Body of pancreas (tissue), 4 donors: ENCODE measurements around the gene FBXO38. TPM values are rescaled to one million over a fixed set of nuclear protein-coding genes. Genes with fewer than 3 reads are reported as not detected.
A peak's percentile ranks its signal among the peaks of the same experiment; 100 is the strongest.

Experiments
- ATAC-seq: fragments of 150-250 bp; one replicate; pipeline ENCODE4 v1.9.1; 2016
- DNase-seq, 4 donors: peaks; one replicate each; pipeline ENCODE4 v3.0.0-alpha.2; 2019
- H3K27ac ChIP-seq, 4 donors: fragments of 200-600 bp; sonication (generic); 1 replicate in 3 of 4; 2 replicates in 1 of 4; pipeline versions ENCODE4 v1.5.1 to v1.6.1; 2016 to 2019; ENCODE audit warnings: mild to moderate bottlenecking in 1 of 4, mixed read lengths in 1 of 4, moderate library complexity in 1 of 4
- H3K27me3 ChIP-seq, 2 donors: fragments of 200-600 bp; sonication (generic); one replicate each; pipeline ENCODE4 v1.6.0; 2016; ENCODE audit warnings: mild to moderate bottlenecking in 1 of 2
- H3K36me3 ChIP-seq, 2 donors: fragments of 200-600 bp; sonication (generic); replicated peaks in 1 of 2; 2 replicates each; pipeline ENCODE4 v1.5.1; 2016; ENCODE audit warnings: low read depth in 2 of 2; ENCODE audit not compliant: insufficient read depth in 1 of 2
- H3K4me1 ChIP-seq: fragments of 200-600 bp; sonication (generic); one replicate; pipeline ENCODE4 v1.6.0; 2016
- H3K4me3 ChIP-seq, 2 donors: fragments of 200-600 bp; sonication (generic); 1 replicate in 1 of 2; 2 replicates in 1 of 2; pipeline ENCODE4 v1.5.1; 2016 to 2019
- H3K9me3 ChIP-seq, 3 donors: fragments of 200-600 bp; sonication (generic); 1 replicate in 2 of 3; 2 replicates in 1 of 3; pipeline ENCODE4 v1.5.1; 2016
- POLR2A ChIP-seq, 3 donors: fragments of 450-650 bp; IDR thresholded peaks; one replicate each; pipeline ENCODE4 v1.6.1; 2016; ENCODE audit warnings: antibody characterized with exemption in 3 of 3, mild to moderate bottlenecking in 2 of 3
- WGBS, 2 donors: methylation state at CpG; one replicate each; pipeline ENCODE4 v1.1.5; 2017; 5-methylcytosine and 5-hydroxymethylcytosine counted together
- intact Hi-C: fragments of 100-400 bp; cut with DNase I; formaldehyde crosslinking; loops from one replicate; pipeline ENCODE4 v1.15.1; 2023
- total RNA-seq, 2 donors: library from RNA; depleted of rRNA; stranded (reverse); fragments of >200 nt; gene quantifications; one replicate each; pipeline ENCODE4 v1.1.0, GENCODE V29; 2016
- TF ChIP-seq, protein P1 (sequence below), 7 experiments: fragments of 450-650 bp in 4 of 7; fragments of 200-600 bp in 3 of 7; sonication (generic) in 3 of 7; IDR thresholded peaks; one replicate each; pipeline ENCODE4 v1.5.1; 2016 to 2019; ENCODE audit warnings: antibody characterized with exemption in 7 of 7

The FBXO38 gene
- total RNA-seq, 2 donors from 2014 or later, result 37.9 to 45.7 TPM

DNA sequence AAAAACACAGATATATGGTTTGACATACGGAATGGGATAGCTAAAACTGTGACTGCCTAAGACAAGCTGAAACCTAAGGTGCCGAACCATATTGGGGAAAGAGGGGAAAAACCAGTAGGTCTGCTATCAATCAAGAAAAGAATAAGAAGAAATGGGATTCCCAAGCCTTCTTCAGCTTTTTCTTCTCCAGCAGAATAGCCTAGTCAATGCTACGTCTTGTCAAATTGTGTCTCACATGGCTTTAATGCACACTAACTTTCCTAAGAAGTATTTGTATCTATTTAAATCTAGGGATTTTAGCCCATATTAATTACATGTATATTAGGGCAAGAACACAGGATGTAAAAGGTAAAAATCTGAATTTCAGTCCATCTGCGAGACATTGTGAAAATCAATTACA, 797 bp upstream of the FBXO38 start:
- WGBS, 2 donors, result 18 to 19% methylated on average over 4 of the region's 4 CpGs
- intact Hi-C loops, result no loop called here
- no peak for TF ChIP-seq POLR2A (IDR thresholded peaks at IDR 0.05)
- TF ChIP-seq, protein P1, sequence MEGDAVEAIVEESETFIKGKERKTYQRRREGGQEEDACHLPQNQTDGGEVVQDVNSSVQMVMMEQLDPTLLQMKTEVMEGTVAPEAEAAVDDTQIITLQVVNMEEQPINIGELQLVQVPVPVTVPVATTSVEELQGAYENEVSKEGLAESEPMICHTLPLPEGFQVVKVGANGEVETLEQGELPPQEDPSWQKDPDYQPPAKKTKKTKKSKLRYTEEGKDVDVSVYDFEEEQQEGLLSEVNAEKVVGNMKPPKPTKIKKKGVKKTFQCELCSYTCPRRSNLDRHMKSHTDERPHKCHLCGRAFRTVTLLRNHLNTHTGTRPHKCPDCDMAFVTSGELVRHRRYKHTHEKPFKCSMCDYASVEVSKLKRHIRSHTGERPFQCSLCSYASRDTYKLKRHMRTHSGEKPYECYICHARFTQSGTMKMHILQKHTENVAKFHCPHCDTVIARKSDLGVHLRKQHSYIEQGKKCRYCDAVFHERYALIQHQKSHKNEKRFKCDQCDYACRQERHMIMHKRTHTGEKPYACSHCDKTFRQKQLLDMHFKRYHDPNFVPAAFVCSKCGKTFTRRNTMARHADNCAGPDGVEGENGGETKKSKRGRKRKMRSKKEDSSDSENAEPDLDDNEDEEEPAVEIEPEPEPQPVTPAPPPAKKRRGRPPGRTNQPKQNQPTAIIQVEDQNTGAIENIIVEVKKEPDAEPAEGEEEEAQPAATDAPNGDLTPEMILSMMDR (IDR thresholded peaks at IDR 0.05), result no peak
- Histone ChIP-seq H3K36me3 (no peaks in the 10 kb centered on the region), H3K27ac (peak overlapping the region; percentile 71 to 91 (median 83)), H3K27me3 (no peaks in the 10 kb centered on the region), H3K4me3 (peak overlapping the region; percentile 45 to 54), H3K9me3 (no peaks in the 10 kb centered on the region), H3K4me1 (peaks cover 40% of the 10 kb centered on the region)
- ATAC-seq (no peak), DNase-seq (no peak)

DNA sequence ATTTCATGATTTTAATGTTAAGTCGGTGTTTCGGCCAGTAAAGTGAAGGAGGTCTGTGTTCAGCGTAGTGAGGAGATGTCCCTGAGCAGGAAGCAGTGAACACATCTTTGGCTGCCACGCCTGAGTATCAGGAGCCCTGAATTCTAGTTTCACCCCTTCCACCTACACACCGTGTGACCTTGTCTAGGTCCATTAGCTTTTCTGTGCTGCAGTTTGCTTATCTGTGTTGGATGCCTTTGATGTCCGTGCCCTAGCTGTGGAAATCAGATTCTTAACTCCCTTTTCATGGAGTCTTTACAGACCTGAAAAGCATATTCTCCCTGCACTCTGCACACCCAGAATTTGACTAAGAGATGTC, 601 bp downstream of the FBXO38 start:
- DNase-seq (peak in 1 of 4 donors; percentile 12), ATAC-seq (peak; percentile 0)

GRCh38 chr5:148385094-148385493, 1.3 kb downstream of the FBXO38 start:
- intact Hi-C loops, result no loop called here
- Histone ChIP-seq H3K27me3 (no peaks in the 10 kb centered on the region), H3K4me1 (peaks cover 50% of the 10 kb centered on the region), H3K4me3 (no peak overlapping the region), H3K36me3 (no peaks in the 10 kb centered on the region), H3K9me3 (no peaks in the 10 kb centered on the region), H3K27ac (no peak overlapping the region)
- DNase-seq (no peak), ATAC-seq (no peak)
- 76 to 83% methylated on average over 1 of the region's 1 CpG for WGBS, 2 donors
- no peak for TF ChIP-seq POLR2A (IDR thresholded peaks at IDR 0.05)
- TF ChIP-seq, protein P1 (IDR thresholded peaks at IDR 0.05), result no peak

More for the DNA sequence above, 601 bp downstream of the FBXO38 start:
- intact Hi-C loops, result no loop called here
- no peaks in the 10 kb centered on the region for H3K9me3 ChIP-seq
- peak overlapping the region; percentile 54 to 96 for H3K4me3 ChIP-seq
- peaks cover 50% of the 10 kb centered on the region for H3K4me1 ChIP-seq
- 1% methylated on average over 6 of the region's 6 CpGs for WGBS, 2 donors
- no peaks in the 10 kb centered on the region for H3K27me3 ChIP-seq
- no peaks in the 10 kb centered on the region for H3K36me3 ChIP-seq
- H3K27ac ChIP-seq, result peak overlapping the region; percentile 71 to 91 (median 83)
- no peak for TF ChIP-seq POLR2A (IDR thresholded peaks at IDR 0.05)
- TF ChIP-seq, protein P1 (IDR thresholded peaks at IDR 0.05), result no peak

- WGBS, 2 donors, result 60 to 81% methylated on average over 1 of the region's 1 CpG
- H3K4me3 ChIP-seq, result no peak overlapping the region
- H3K36me3 ChIP-seq, result no peaks in the 10 kb centered on the region
- intact Hi-C loops, result no loop called here
- no peak overlapping the region for H3K27ac ChIP-seq
- no peaks in the 10 kb centered on the region for H3K9me3 ChIP-seq
- ATAC-seq, result no peak
- TF ChIP-seq POLR2A (IDR thresholded peaks at IDR 0.05), result no peak
- TF ChIP-seq, protein P1 (IDR thresholded peaks at IDR 0.05), result no peak
- peaks cover 52% of the 10 kb centered on the region for H3K4me1 ChIP-seq
- DNase-seq, result no peak
- H3K27me3 ChIP-seq, result no peaks in the 10 kb centered on the region
Measured at GRCh38 chr5:148386041-148386440, 2.3 kb downstream of the FBXO38 start.

DNA sequence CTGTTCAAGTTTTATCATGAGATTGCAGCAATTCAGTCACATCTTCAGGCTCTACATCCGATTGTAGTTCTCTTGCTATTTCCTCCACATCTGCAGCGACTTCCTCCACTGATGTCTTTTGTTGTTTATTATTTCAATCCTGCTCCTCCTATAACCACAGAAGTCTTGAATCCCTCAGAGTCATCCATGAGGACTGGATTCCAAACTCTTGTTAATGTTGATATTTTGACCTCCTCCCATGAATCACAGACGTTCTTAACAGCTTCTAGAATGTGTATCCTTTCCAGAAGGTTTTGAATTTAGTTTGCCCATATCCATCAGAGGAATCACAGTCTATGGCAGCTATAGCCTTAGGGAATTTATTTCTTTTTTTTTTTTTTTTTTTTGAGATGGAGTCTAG, 3.6 kb downstream of the FBXO38 start:
- Histone ChIP-seq H3K27me3 (no peaks in the 10 kb centered on the region), H3K4me3 (no peak overlapping the region), H3K27ac (no peak overlapping the region), H3K36me3 (no peaks in the 10 kb centered on the region), H3K4me1 (peaks cover 60% of the 10 kb centered on the region), H3K9me3 (no peaks in the 10 kb centered on the region)
- ATAC-seq (no peak), DNase-seq (no peak)
- intact Hi-C loops, result no loop called here
- WGBS, 2 donors, result 64 to 86% methylated on average over 3 of the region's 3 CpGs
- no peak for TF ChIP-seq POLR2A (IDR thresholded peaks at IDR 0.05)
- TF ChIP-seq, protein P1 (IDR thresholded peaks at IDR 0.05), result no peak
